Adrenal gland (tissue), 5 donors: ENCODE results near the gene ZNF628.

ENCODE experiments used
- CTCF ChIP-seq, 6 experiments: fragments of 450-650 bp in 4 of 6; fragments of 200-600 bp in 2 of 6; sonication (generic) in 1 of 6; IDR thresholded peaks; 1 replicate in 5 of 6; 2 replicates in 1 of 6; pipeline versions ENCODE4 v1.5.1 to v1.8.0; 2016 to 2021; ENCODE audit warnings: antibody characterized with exemption in 6 of 6, mild to moderate bottlenecking in 2 of 6, moderate library complexity in 1 of 6
- POLR2A ChIP-seq, 2 donors: fragments of 450-650 bp; IDR thresholded peaks; one replicate each; pipeline ENCODE4 v1.6.1; 2017; ENCODE audit warnings: antibody characterized with exemption in 2 of 2, mild to moderate bottlenecking in 2 of 2, moderate library complexity in 1 of 2
- donor health status: DM: no; HTN: no; CAD: no.

GRCh38 chr19:55474269-55475265 lies 1.9 kb upstream of the ZNF628 start:
- no peak for TF ChIP-seq POLR2A (IDR thresholded peaks at IDR 0.05)
- TF ChIP-seq CTCF (IDR thresholded peaks at IDR 0.05) = no peak
